IMR-90 (cell line): ENCODE measurements around the gene SASH3. TPM values are rescaled to one million over a fixed set of nuclear protein-coding genes. Genes with fewer than 3 reads are reported as not detected.

Experiments used
- ATAC-seq: fragments of 200-7000 bp; cut with Tn5 transposase; 2 replicates; pipeline ENCODE4 v1.9.1; 2020; ENCODE audit warnings: low read depth, mild to moderate bottlenecking, moderate library complexity
- BruUV-seq: library from RNA; stranded (reverse); fragments of 400-500 nt; replicated peaks from 2 replicates; lab custom pipeline; 2021; lab: Mats Ljungman, UMichigan
- CTCF ChIA-PET: fragments of 300-600 bp; formaldehyde crosslinking; extraction: SDS; loops from one replicate; lab custom pipeline; 2021; ENCODE audit warnings: antibody characterized with exemption; lab: Yijun Ruan, JAX
- POLR2A ChIA-PET: fragments of 300-600 bp; sonication (Branson Sonifier 250); formaldehyde crosslinking; loops from one replicate; lab custom pipeline; 2022; ENCODE audit warnings: antibody characterized with exemption; ENCODE audit not compliant: unreplicated experiment; lab: Charles Lee
- DNase-seq: peaks from one replicate; pipeline ENCODE4 v3.0.0; 2013
- H2AFZ ChIP-seq: replicated peaks from 2 replicates; pipeline ENCODE3; 2013; ENCODE audit warnings: low read length, mild to moderate bottlenecking; ENCODE audit not compliant: poor library complexity
- H2AK5ac ChIP-seq: 2 replicates; pipeline ENCODE4 v1.6.1; 2013; ENCODE audit warnings: low read depth, low read length, inconsistent platforms
- H2AK9ac ChIP-seq: replicated peaks from 2 replicates; pipeline ENCODE3; 2013; ENCODE audit warnings: mild to moderate bottlenecking, low read depth, low read length, moderate library complexity; ENCODE audit not compliant: poor library complexity
- H2BK120ac ChIP-seq: 2 replicates; pipeline ENCODE4 v1.6.1; 2013; ENCODE audit warnings: low read depth, low read length, inconsistent platforms
- H2BK15ac ChIP-seq: 3 replicates; pipeline ENCODE4 v1.6.1; 2013; ENCODE audit warnings: low read depth, low read length, inconsistent platforms
- H2BK20ac ChIP-seq: 2 replicates; pipeline ENCODE4 v1.6.1; 2013; ENCODE audit warnings: low read depth, mild to moderate bottlenecking, inconsistent platforms, low read length, moderate library complexity
- H2BK5ac ChIP-seq: 2 replicates; pipeline ENCODE4 v1.6.1; 2013; ENCODE audit warnings: mild to moderate bottlenecking, low read depth, low read length, inconsistent platforms; ENCODE audit not compliant: poor library complexity, severe bottlenecking
- H3K14ac ChIP-seq: replicated peaks from 2 replicates; pipeline ENCODE4 v1.6.1; 2013; ENCODE audit warnings: low read depth, low read length, inconsistent platforms
- H3K18ac ChIP-seq: 2 replicates; pipeline ENCODE4 v1.6.1; 2013; ENCODE audit warnings: low read depth, low read length, control low read depth
- H3K23ac ChIP-seq: 2 replicates; pipeline ENCODE4 v1.6.1; 2013; ENCODE audit warnings: low read depth, low read length, inconsistent platforms
- H3K27ac ChIP-seq: 2 replicates; pipeline ENCODE4 v1.5.1; 2013; ENCODE audit warnings: mild to moderate bottlenecking, control low read depth, low read length; ENCODE audit not compliant: insufficient read depth
- H3K27me3 ChIP-seq: 2 replicates; pipeline ENCODE4 v1.6.1; 2013; ENCODE audit warnings: low read length; ENCODE audit not compliant: control insufficient read depth, insufficient read depth
- H3K36me3 ChIP-seq: 2 replicates; pipeline ENCODE4 v1.6.1; 2013; ENCODE audit warnings: low read length, mixed read lengths; ENCODE audit not compliant: control insufficient read depth, insufficient read depth
- H3K4ac ChIP-seq: 2 replicates; pipeline ENCODE4 v1.6.1; 2013; ENCODE audit warnings: low read depth, low read length, inconsistent platforms
- H3K4me1 ChIP-seq: 2 replicates; pipeline ENCODE4 v1.6.1; 2013; ENCODE audit warnings: low read length, mixed read lengths; ENCODE audit not compliant: control insufficient read depth, insufficient read depth
- H3K4me2 ChIP-seq: 2 replicates; pipeline ENCODE4 v1.6.1; 2013; ENCODE audit warnings: low read depth, mild to moderate bottlenecking, control low read depth, low read length, moderate library complexity
- H3K4me3 ChIP-seq: 2 replicates; pipeline ENCODE4 v1.5.1; 2013; ENCODE audit warnings: low read depth, mild to moderate bottlenecking, control low read depth, low read length, moderate library complexity; ENCODE audit not compliant: insufficient read depth
- H3K56ac ChIP-seq: 2 replicates; pipeline ENCODE4 v1.6.1; 2013; ENCODE audit warnings: low read length, inconsistent platforms; ENCODE audit not compliant: insufficient read depth; ENCODE audit errors: extremely low read depth
- H3K79me1 ChIP-seq, 2 experiments: 2 replicates each; pipeline ENCODE4 v1.6.1; 2013; ENCODE audit warnings: low read length in 2 of 2, inconsistent platforms in 1 of 2, low read depth in 1 of 2
- H3K9ac ChIP-seq: 2 replicates; pipeline ENCODE4 v1.6.1; 2013; ENCODE audit warnings: low read depth, low read length, control low read depth
- H3K9me1 ChIP-seq: 2 replicates; pipeline ENCODE4 v1.6.1; 2013; ENCODE audit warnings: low read length, inconsistent platforms; ENCODE audit not compliant: insufficient read depth
- H3K9me3 ChIP-seq: 2 replicates; pipeline ENCODE4 v1.6.1; 2013; ENCODE audit warnings: low read length; ENCODE audit not compliant: control insufficient read depth, insufficient read depth
- H4K20me1 ChIP-seq: 2 replicates; pipeline ENCODE4 v1.6.1; 2013; ENCODE audit warnings: low read length, inconsistent platforms; ENCODE audit not compliant: insufficient read depth
- H4K5ac ChIP-seq: 2 replicates; pipeline ENCODE4 v1.6.1; 2013; ENCODE audit warnings: mild to moderate bottlenecking, low read depth, low read length, control low read depth
- H4K8ac ChIP-seq, 2 experiments: 2 replicates each; pipeline ENCODE4 v1.6.1; 2013; ENCODE audit warnings: low read depth in 2 of 2, low read length in 2 of 2, control low read depth in 1 of 2, inconsistent platforms in 1 of 2
- H4K91ac ChIP-seq: 2 replicates; pipeline ENCODE4 v1.6.1; 2013; ENCODE audit warnings: low read depth, low read length, inconsistent platforms; ENCODE audit not compliant: insufficient read depth
- BHLHE40 ChIP-seq: fragments of 150-350 bp; IDR thresholded peaks from 2 replicates; pipeline ENCODE4 v1.6.1; 2016; ENCODE audit warnings: mild to moderate bottlenecking, low read depth, low read length
- CEBPB ChIP-seq: IDR thresholded peaks from 2 replicates; pipeline ENCODE4 v1.6.1; 2012; ENCODE audit warnings: low read depth, low read length, improper control_type of control experiment
- CHD1 ChIP-seq: IDR thresholded peaks from 2 replicates; pipeline ENCODE4 v1.6.1; 2012; ENCODE audit warnings: low read depth, low read length, improper control_type of control experiment
- CTCF ChIP-seq: conservative IDR thresholded peaks from 2 replicates; pipeline ENCODE4 v1.5.1; 2012; ENCODE audit warnings: mild to moderate bottlenecking, low read depth, low read length, improper control_type of control experiment
- ELK1 ChIP-seq: fragments of 150-350 bp; IDR thresholded peaks from 2 replicates; pipeline ENCODE4 v1.6.1; 2016; ENCODE audit warnings: low read depth, mild to moderate bottlenecking, low read length, moderate library complexity, borderline replicate concordance
- FOS ChIP-seq: fragments of 150-350 bp; IDR thresholded peaks from 2 replicates; pipeline ENCODE4 v1.6.1; 2016; ENCODE audit warnings: low read depth, low read length
- MAFK ChIP-seq: IDR thresholded peaks from 2 replicates; pipeline ENCODE4 v1.6.1; 2012; ENCODE audit warnings: low read depth, low read length, improper control_type of control experiment
- MAZ ChIP-seq: IDR thresholded peaks from 2 replicates; pipeline ENCODE4 v1.6.1; 2012; ENCODE audit warnings: low read depth, mild to moderate bottlenecking, low read length, improper control_type of control experiment, moderate library complexity, borderline replicate concordance
- MXI1 ChIP-seq: IDR thresholded peaks from 2 replicates; pipeline ENCODE4 v1.6.1; 2012; ENCODE audit warnings: low read depth, mild to moderate bottlenecking, low read length, moderate library complexity, borderline replicate concordance
- NFE2L2 ChIP-seq: fragments of 150-350 bp; IDR thresholded peaks from 2 replicates; pipeline ENCODE4 v1.6.1; 2016; ENCODE audit warnings: low read depth, mild to moderate bottlenecking, low read length
- POLR2A ChIP-seq: IDR thresholded peaks from 2 replicates; pipeline ENCODE4 v1.6.1; 2012; ENCODE audit warnings: mild to moderate bottlenecking, low read depth, low read length
- RAD21 ChIP-seq: IDR thresholded peaks from 2 replicates; pipeline ENCODE4 v1.6.1; 2012; ENCODE audit warnings: low read length, improper control_type of control experiment
- RCOR1 ChIP-seq: IDR thresholded peaks from 2 replicates; pipeline ENCODE4 v1.6.1; 2012; ENCODE audit warnings: mild to moderate bottlenecking, low read length, improper control_type of control experiment; ENCODE audit not compliant: insufficient replicate concordance
- RFX5 ChIP-seq: IDR thresholded peaks from 2 replicates; pipeline ENCODE4 v1.8.0; 2012; ENCODE audit warnings: low read depth, mild to moderate bottlenecking, low read length, moderate library complexity
- SMC3 ChIP-seq: fragments of 150-350 bp; IDR thresholded peaks from 2 replicates; pipeline ENCODE4 v1.6.1; 2016; ENCODE audit warnings: low read depth, mild to moderate bottlenecking, antibody characterized with exemption, low read length, moderate library complexity
- USF2 ChIP-seq: fragments of 150-350 bp; IDR thresholded peaks from 2 replicates; pipeline ENCODE4 v1.6.1; 2017; ENCODE audit warnings: mild to moderate bottlenecking, antibody characterized with exemption, low read length, low read depth
- WGBS, 2 experiments: methylation state at CpG; one replicate each; pipeline versions ENCODE4 v1.1.5 to v1.1.7; 2013; ENCODE audit warnings: missing lambda C conversion rate in 2 of 2; ENCODE audit not compliant: insufficient read length in 1 of 2; ENCODE audit errors: extremely low coverage in 2 of 2; 5-methylcytosine and 5-hydroxymethylcytosine counted together
- dilution Hi-C: fragments of 300-500 bp; cut with HindIII; formaldehyde crosslinking; loops from one replicate; pipeline ENCODE4 v1.14.3; 2018; ENCODE audit warnings: low sequenced_read_pairs; ENCODE audit not compliant: unreplicated experiment
- in situ Hi-C: fragments of 300-500 bp; cut with MboI; formaldehyde crosslinking; loops from 3 replicates; pipeline ENCODE4 v1.14.3; 2019; ENCODE audit warnings: low sequenced_read_pairs, inconsistent platforms, mixed read lengths
- intact Hi-C: fragments of 100-400 bp; cut with micrococcal nuclease; formaldehyde crosslinking; loops from 2 replicates; pipeline ENCODE4 v1.10.0; 2022
- polyA plus RNA-seq, 3 experiments: library from polyadenylated mRNA; depleted of rRNA; stranded (reverse); fragments of >200 nt; gene quantifications; 2 replicates each; pipeline ENCODE4 v1.2.3, GENCODE V29; 2012; ENCODE audit warnings: low replicate concordance in 1 of 3
- total RNA-seq: library from RNA; depleted of rRNA; stranded (reverse); fragments of >200 nt; gene quantifications from 2 replicates; pipeline ENCODE4 v1.2.3, GENCODE V29; 2012

The SASH3 gene
- total and polyA plus RNA-seq, 2 of the 4 experiments (the other 2 are of a cell fraction) = not detected

- in situ Hi-C loops (no loop called here), intact Hi-C loops (no loop called here), dilution Hi-C loops (no loop called here)
- DNase-seq (no peak), ATAC-seq (no peak)
- no TSS peak for BruUV-seq
- Histone ChIP-seq H2BK5ac (no peak overlapping the region), H3K9me1 (no peaks in the 10 kb centered on the region), H3K4me1 (no peaks in the 10 kb centered on the region), H3K4me2 (no peak overlapping the region), H3K27ac (no peak overlapping the region), H4K20me1 (no peaks in the 10 kb centered on the region), H2AK9ac (no peak overlapping the region), H4K8ac (no peak overlapping the region), H3K9me3 (no peaks in the 10 kb centered on the region), H3K14ac (no peak overlapping the region), H2BK20ac (no peak overlapping the region), H2AFZ (no peak overlapping the region), H3K27me3 (peaks cover 14% of the 10 kb centered on the region), H3K56ac (no peak overlapping the region), H3K18ac (no peak overlapping the region), H2BK120ac (no peak overlapping the region), H4K91ac (no peak overlapping the region), H3K36me3 (no peaks in the 10 kb centered on the region), H3K79me1 (no peaks in the 10 kb centered on the region), H3K4me3 (no peak overlapping the region), H4K5ac (no peak overlapping the region), H3K4ac (no peak overlapping the region), H3K9ac (no peak overlapping the region), H3K23ac (no peak overlapping the region), H2AK5ac (no peak overlapping the region), H2BK15ac (no peak overlapping the region)
- no peak for TF ChIP-seq RCOR1
- no peak for TF ChIP-seq FOS
- TF ChIP-seq NFE2L2 = no peak
- no peak for TF ChIP-seq MXI1
- TF ChIP-seq POLR2A = no peak
- no peak for TF ChIP-seq SMC3
- no peak for TF ChIP-seq CHD1
- TF ChIP-seq ELK1 = no peak
- no peak for TF ChIP-seq BHLHE40
- TF ChIP-seq MAFK = no peak
- no peak for TF ChIP-seq USF2
- no peak for TF ChIP-seq MAZ
- no peak for TF ChIP-seq RFX5
- TF ChIP-seq CEBPB = no peak
- no peak for TF ChIP-seq RAD21
- TF ChIP-seq CTCF = no peak
- ChIA-PET POLR2A (no interaction called here), CTCF (no interaction called here)
- WGBS, 2 experiments = no CpG with 5 or more reads among the region's 4 CpGs
These were observed 5.9 kb upstream of the SASH3 start for GRCh38 chrX:129773649-129774458.
